PC-3 (cell line): ENCODE measurements around the gene ARVCF. TPM values are rescaled to one million over a fixed set of nuclear protein-coding genes. Genes with fewer than 3 reads are reported as not detected.

Experiments used
- ATAC-seq: fragments of 200-7000 bp; cut with Tn5 transposase; 2 replicates; pipeline ENCODE4 v1.9.1; 2020; ENCODE audit warnings: mild to moderate bottlenecking, moderate library complexity
- BruUV-seq: library from RNA; stranded (reverse); fragments of 400-500 nt; replicated peaks from 2 replicates; lab custom pipeline; 2021; lab: Mats Ljungman, UMichigan
- CTCF ChIA-PET: fragments of 300-600 bp; sonication (Branson Sonifier 250); formaldehyde crosslinking; loops from one replicate; lab custom pipeline; 2022; ENCODE audit warnings: antibody characterized with exemption; lab: Charles Lee
- POLR2A ChIA-PET: fragments of 300-600 bp; sonication (Branson Sonifier 250); formaldehyde crosslinking; loops from one replicate; lab custom pipeline; 2022; ENCODE audit warnings: antibody characterized with exemption; ENCODE audit not compliant: unreplicated experiment; lab: Charles Lee
- DNase-seq: peaks from one replicate; pipeline ENCODE4 v3.0.0-alpha.2; 2015
- H2AFZ ChIP-seq: fragments of 300-600 bp; sonication (generic); 2 replicates; pipeline ENCODE4 v1.6.0; 2016; ENCODE audit warnings: antibody characterized with exemption, low read length
- H3F3A ChIP-seq: fragments of 300-600 bp; sonication (generic); one replicate; pipeline ENCODE4 v1.6.0; 2017; ENCODE audit warnings: antibody characterized with exemption, low read length, control low read depth, mild to moderate bottlenecking; ENCODE audit not compliant: unreplicated experiment
- H3K27ac ChIP-seq: fragments of 300-600 bp; sonication (generic); 2 replicates; pipeline ENCODE4 v1.5.1; 2016; ENCODE audit warnings: mild to moderate bottlenecking, low read length
- H3K27me3 ChIP-seq: fragments of 300-600 bp; sonication (generic); 2 replicates; pipeline ENCODE4 v1.6.1; 2016; ENCODE audit warnings: low read length, mixed read lengths
- H3K36me3 ChIP-seq: fragments of 300-600 bp; sonication (generic); 2 replicates; pipeline ENCODE4 v1.6.1; 2016; ENCODE audit warnings: low read depth, mixed run types, low read length, mixed read lengths
- H3K4me1 ChIP-seq: fragments of 300-600 bp; sonication (generic); 2 replicates; pipeline ENCODE4 v1.5.1; 2016; ENCODE audit warnings: low read length; ENCODE audit not compliant: insufficient read depth
- H3K4me2 ChIP-seq: fragments of 300-600 bp; sonication (generic); 2 replicates; pipeline ENCODE4 v1.6.0; 2016; ENCODE audit warnings: low read length
- H3K4me3 ChIP-seq: fragments of 300-600 bp; sonication (generic); 2 replicates; pipeline ENCODE4 v1.5.1; 2016; ENCODE audit warnings: mild to moderate bottlenecking, low read length, mixed read lengths
- H3K79me2 ChIP-seq: fragments of 300-600 bp; sonication (generic); 2 replicates; pipeline ENCODE4 v1.6.1; 2017; ENCODE audit warnings: low read length, mixed read lengths
- H3K9ac ChIP-seq: fragments of 300-600 bp; sonication (generic); 2 replicates; pipeline ENCODE4 v1.6.0; 2016; ENCODE audit warnings: mild to moderate bottlenecking, low read length
- H3K9me2 ChIP-seq: fragments of 300-600 bp; sonication (generic); replicated peaks from 2 replicates; pipeline ENCODE4 v1.6.1; 2016; ENCODE audit warnings: mixed run types, low read length, mixed read lengths
- H3K9me3 ChIP-seq: fragments of 300-600 bp; sonication (generic); 2 replicates; pipeline ENCODE4 v1.6.1; 2016; ENCODE audit warnings: low read length, mixed read lengths
- H4K20me1 ChIP-seq: fragments of 300-600 bp; sonication (generic); 2 replicates; pipeline ENCODE4 v1.6.1; 2016; ENCODE audit warnings: low read length, mixed read lengths
- CTCF ChIP-seq: fragments of 300-600 bp; sonication (generic); conservative IDR thresholded peaks from 2 replicates; pipeline ENCODE4 v1.5.1; 2017; ENCODE audit warnings: antibody characterized with exemption, low read depth, mild to moderate bottlenecking, low read length
- EZH2 ChIP-seq: fragments of 300-600 bp; sonication (generic); IDR thresholded peaks from one replicate; pipeline ENCODE4 v1.6.1; 2017; ENCODE audit warnings: antibody characterized with exemption, mild to moderate bottlenecking, low read length; ENCODE audit not compliant: unreplicated experiment
- EZH2phosphoT487 ChIP-seq: fragments of 300-600 bp; sonication (generic); IDR thresholded peaks from 2 replicates; pipeline ENCODE4 v1.6.1; 2018; ENCODE audit warnings: mild to moderate bottlenecking, antibody characterized with exemption, low read length, borderline replicate concordance
- intact Hi-C: fragments of 100-400 bp; cut with micrococcal nuclease; formaldehyde crosslinking; loops from 2 replicates; pipeline ENCODE4 v1.9.0; 2023
- total RNA-seq: library from RNA; depleted of rRNA; stranded (reverse); fragments of >200 nt; gene quantifications from 2 replicates; pipeline ENCODE4 v1.2.3, GENCODE V29; 2014

The ARVCF gene
- total RNA-seq, 1 experiment from 2014 or later: 20.0 TPM

DNA sequence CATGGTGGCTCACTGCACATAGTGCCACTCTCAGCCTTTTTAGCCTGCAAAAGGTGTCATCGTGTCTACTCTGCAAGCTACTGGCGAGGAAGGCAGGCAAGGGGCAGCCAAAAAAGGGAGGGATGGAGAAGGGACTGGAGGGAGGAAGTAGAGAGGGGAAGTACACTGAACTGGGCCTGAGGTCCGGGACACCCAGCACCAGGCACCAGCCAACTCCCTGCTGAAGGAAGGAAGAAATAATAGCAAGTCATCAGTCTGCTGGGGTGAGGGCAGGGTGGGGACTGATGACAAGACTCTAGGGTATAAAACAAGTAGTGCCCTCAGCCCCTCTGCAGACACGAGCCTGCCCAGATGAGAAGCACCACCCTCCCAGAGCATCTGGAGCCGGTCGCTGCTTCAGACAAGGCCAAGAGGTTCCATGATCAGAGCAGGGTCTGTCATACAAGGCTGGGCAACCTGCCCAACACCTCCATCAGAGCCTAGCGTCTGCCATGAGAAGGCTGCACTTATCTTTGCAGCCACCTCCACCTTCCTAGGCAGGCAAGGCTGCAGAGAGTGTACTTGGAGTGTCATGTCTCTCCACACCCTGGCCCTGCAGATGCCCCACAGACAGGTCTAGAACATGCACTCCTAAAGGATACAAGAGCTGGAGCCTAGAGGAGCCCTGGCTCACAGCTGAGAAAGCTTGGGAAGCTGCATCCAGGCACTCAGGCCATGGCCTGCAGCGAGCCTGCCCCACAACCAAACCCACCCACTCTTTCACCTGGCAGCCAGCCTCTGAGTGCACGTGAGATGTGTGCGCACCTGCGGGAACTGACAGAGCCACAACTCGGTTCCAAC, 84.0 kb downstream of the ARVCF start:
- H3F3A ChIP-seq: no peaks in the 10 kb centered on the region
- no peaks in the 10 kb centered on the region for H3K9me2 ChIP-seq
- no peak for ATAC-seq
- intact Hi-C loops: no loop called here
- no peak overlapping the region for H3K4me2 ChIP-seq
- no peaks in the 10 kb centered on the region for H4K20me1 ChIP-seq
- H3K9me3 ChIP-seq: no peaks in the 10 kb centered on the region
- H3K9ac ChIP-seq: no peak overlapping the region
- DNase-seq: no peak
- H3K4me1 ChIP-seq: no peaks in the 10 kb centered on the region
- no peak overlapping the region for H3K4me3 ChIP-seq
- no peaks in the 10 kb centered on the region; the same call in 1 of the 2 replicates for H3K36me3 ChIP-seq
- TF ChIP-seq EZH2phosphoT487: no peak
- TF ChIP-seq EZH2: no peak
- no peak for TF ChIP-seq CTCF
- POLR2A ChIA-PET: no interaction called here
- no TSS peak for BruUV-seq
- no peaks in the 10 kb centered on the region for H3K79me2 ChIP-seq
- H2AFZ ChIP-seq: no peak overlapping the region
- H3K27ac ChIP-seq: no peak overlapping the region
- CTCF ChIA-PET: no interaction called here
- no peaks in the 10 kb centered on the region for H3K27me3 ChIP-seq

GRCh38 chr22:19931514-19931913, 85.1 kb downstream of the ARVCF start:
- no peaks in the 10 kb centered on the region for H3K79me2 ChIP-seq
- no peak overlapping the region for H2AFZ ChIP-seq
- no peak overlapping the region for H3K9ac ChIP-seq
- H3K4me1 ChIP-seq: no peaks in the 10 kb centered on the region
- H3K9me3 ChIP-seq: no peaks in the 10 kb centered on the region
- no peak overlapping the region for H3K4me3 ChIP-seq
- no peak overlapping the region for H3K4me2 ChIP-seq
- no peaks in the 10 kb centered on the region for H3K9me2 ChIP-seq
- no peaks in the 10 kb centered on the region for H3F3A ChIP-seq
- intact Hi-C loops: no loop called here
- H3K36me3 ChIP-seq: no peaks in the 10 kb centered on the region; the same call in 1 of the 2 replicates
- ChIA-PET POLR2A (interaction anchor here (0.7 kb wide), 1 partner anchor 201 kb away, joined by 16 read pairs; no protein-coding TSS in a partner anchor), CTCF (interaction anchor here (0.7 kb wide), 1 partner anchor 216 kb away, joined by 10 read pairs; no protein-coding TSS in a partner anchor)
- no peaks in the 10 kb centered on the region for H3K27me3 ChIP-seq
- no peak overlapping the region for H3K27ac ChIP-seq
- no TSS peak for BruUV-seq
- no peaks in the 10 kb centered on the region for H4K20me1 ChIP-seq
- TF ChIP-seq EZH2: no peak
- no peak for TF ChIP-seq CTCF
- no peak for TF ChIP-seq EZH2phosphoT487
- ATAC-seq (no peak), DNase-seq (no peak)
